Measurements from ENCODE around the gene FNDC3B. TPM values are rescaled to one million over a fixed set of nuclear protein-coding genes. Genes with fewer than 3 reads are reported as not detected.

Gene FNDC3B
- total and polyA plus RNA-seq, 9 of the 15 experiments (the other 6 are each of a cell fraction or from before 2014, with no cell fraction given) = 7.0 to 35.8 (median 16.2) TPM

- TF ChIP-seq ZNF277 (CRISPR knock-in tag; IDR thresholded peaks at IDR 0.05; ENCODE audit: borderline replicate concordance) = no peak
These were observed 288.9 kb downstream of the FNDC3B start (continued) for GRCh38 chr3:172328282-172328681.

GRCh38 chr3:172329070-172329469 lies 289.7 kb downstream of the FNDC3B start:
- Histone ChIP-seq H4K20me1 (replicated peaks; ENCODE audit: control insufficient read depth, insufficient read depth, low read length) (no peaks in the 10 kb centered on the region), H3K4me2 (ENCODE audit: insufficient read depth, low read length) (no peak overlapping the region), H3K9ac (ENCODE audit: insufficient read depth in 1 of 2, low read depth in 2 of 2, low read length in 2 of 2) (no peak overlapping the region), H3K36me3 (ENCODE audit: control insufficient read depth, insufficient read depth, low read length) (peaks cover 72% of the 10 kb centered on the region), H3K27ac (ENCODE audit: extremely low read depth, low read depth, low read length) (no peak overlapping the region), H3K4me1 (replicated peaks in 1 of 2; ENCODE audit: control insufficient read depth in 2 of 2, insufficient read depth in 2 of 2, low read length in 2 of 2) (peaks cover 0 to under 1% of the 10 kb centered on the region in 2 experiments; a peak in 1 of 5 replicates), H3K4me3 (no peak overlapping the region), H3K9me1 (ENCODE audit: control insufficient read depth, insufficient read depth, low read length) (no peaks in the 10 kb centered on the region), H3K9me3 (replicated peaks; ENCODE audit: control insufficient read depth, insufficient read depth, low read depth, low read length) (no peaks in the 10 kb centered on the region), H3K79me2 (ENCODE audit: control insufficient read depth, insufficient read depth, low read length) (no peaks in the 10 kb centered on the region), H2AFZ (ENCODE audit: low read depth, low read length) (no peak overlapping the region), H3K27me3 (ENCODE audit: control insufficient read depth in 2 of 2, insufficient read depth in 2 of 2, low read length in 2 of 2) (no peaks in the 10 kb centered on the region)
- no peak for ATAC-seq
- no peak for DNase-seq (ENCODE audit: extremely low read depth in 1 of 4, low spot score in 3 of 4)
- FAIRE-seq = no peak
- POLR2A ChIA-PET = no interaction called here
- in situ Hi-C loops (cut with MboI) = no loop called here
- CTCF ChIA-PET (ENCODE audit: low intra/inter-chr PET ratio) = no interaction called here
- WGBS (ENCODE audit: insufficient coverage, low coverage, missing lambda C conversion rate) = 91% methylated on average over 2 of the region's 2 CpGs
- intact Hi-C loops (cut with micrococcal nuclease) = no loop called here
- BruUV-seq (replicated peaks) = no TSS peak
- TF ChIP-seq FOXP1 (CRISPR knock-in tag; IDR thresholded peaks at IDR 0.05) (no peak), ZNF764 (CRISPR knock-in tag; IDR thresholded peaks at IDR 0.05; ENCODE audit: low read depth) (no peak), ZKSCAN8 (CRISPR knock-in tag; IDR thresholded peaks at IDR 0.05) (no peak), HOMEZ (CRISPR knock-in tag; IDR thresholded peaks at IDR 0.05) (no peak), PHTF2 (CRISPR knock-in tag; IDR thresholded peaks at IDR 0.05) (no peak), ZNF395 (CRISPR knock-in tag; IDR thresholded peaks at IDR 0.05) (no peak), IRF1 (CRISPR knock-in tag; IDR thresholded peaks at IDR 0.05; ENCODE audit: borderline replicate concordance) (no peak), MAFK (IDR thresholded peaks at IDR 0.05; ENCODE audit: low read length) (no peak), ZBTB17 (CRISPR knock-in tag; IDR thresholded peaks at IDR 0.05) (no peak)
